Spleen (tissue), 11 donors: ENCODE measurements around the gene GAD1. TPM values are rescaled to one million over a fixed set of nuclear protein-coding genes. Genes with fewer than 3 reads are reported as not detected.

Experiments
- DNase-seq: peaks from one replicate; pipeline ENCODE4 v3.0.0-alpha.2; 2020
- H3K27ac ChIP-seq, 8 donors: fragments of 200-600 bp; sonication (generic) in 7 of 8; 1 replicate in 4 of 8; 2 replicates in 4 of 8; pipeline versions ENCODE4 v1.5.0 to v1.8.0; 2016 to 2021; ENCODE audit warnings: inconsistent platforms in 4 of 8, mild to moderate bottlenecking in 4 of 8, moderate library complexity in 1 of 8
- H3K27me3 ChIP-seq, 7 donors: fragments of 200-600 bp; sonication (generic) in 6 of 7; replicated peaks in 1 of 7; 1 replicate in 4 of 7; 2 replicates in 3 of 7; pipeline versions ENCODE4 v1.5.0 to v1.8.0; 2016 to 2021; ENCODE audit warnings: inconsistent platforms in 3 of 7, mild to moderate bottlenecking in 1 of 7
- H3K36me3 ChIP-seq, 6 donors: fragments of 200-600 bp; sonication (generic) in 5 of 6; 1 replicate in 4 of 6; 2 replicates in 2 of 6; pipeline versions ENCODE4 v1.5.0 to v1.8.0; 2016 to 2021; ENCODE audit warnings: inconsistent platforms in 2 of 6
- H3K4me1 ChIP-seq, 6 donors: fragments of 200-600 bp; sonication (generic) in 5 of 6; 1 replicate in 3 of 6; 2 replicates in 3 of 6; pipeline versions ENCODE4 v1.5.0 to v1.8.0; 2016 to 2021; ENCODE audit warnings: inconsistent platforms in 3 of 6
- H3K4me3 ChIP-seq, 8 donors: fragments of 200-600 bp; sonication (generic) in 7 of 8; 1 replicate in 4 of 8; 2 replicates in 4 of 8; pipeline versions ENCODE4 v1.5.0 to v1.8.0; 2016 to 2021; ENCODE audit warnings: inconsistent platforms in 4 of 8, mild to moderate bottlenecking in 4 of 8, moderate library complexity in 2 of 8
- H3K9me3 ChIP-seq, 8 donors: fragments of 200-600 bp; sonication (generic) in 7 of 8; 1 replicate in 4 of 8; 2 replicates in 4 of 8; pipeline versions ENCODE4 v1.5.0 to v1.8.0; 2016 to 2021; ENCODE audit warnings: inconsistent platforms in 4 of 8
- POLR2A ChIP-seq, 3 donors: fragments of 450-650 bp; IDR thresholded peaks; one replicate each; pipeline ENCODE4 v1.5.1; 2017; ENCODE audit warnings: antibody characterized with exemption in 3 of 3, mild to moderate bottlenecking in 1 of 3
- POLR2AphosphoS5 ChIP-seq, 3 donors: sonication (generic); formaldehyde crosslinking; IDR thresholded peaks; one replicate each; pipeline ENCODE4 v1.5.1; 2017; ENCODE audit warnings: antibody characterized with exemption in 3 of 3
- WGBS, 5 donors: extraction: QIAGEN DNeasy Blood & Tissue Kit in 3 of 5; methylation state at CpG; one replicate each; pipeline versions ENCODE4 v1.1.5 to v1.1.7; 2013 to 2018; 5-methylcytosine and 5-hydroxymethylcytosine counted together
- intact Hi-C: fragments of 100-400 bp; cut with DNase I; formaldehyde crosslinking; loops from one replicate; pipeline ENCODE4 v1.15.0; 2023; ENCODE audit warnings: low total_unique reads
- polyA plus RNA-seq, 3 donors: library from polyadenylated mRNA; stranded (reverse); fragments of 200-250 nt; gene quantifications; one replicate each; pipeline ENCODE4 v1.2.1, GENCODE V29; 2013
- total RNA-seq, 7 donors: library from RNA; depleted of rRNA in 3 of 7; stranded (reverse); fragments of >200 nt in 3 of 7; fragmentation: NEBNext Ultra II Directional in 4 of 7; extraction: Animal tissue kit (Norgen Biotek cat#: 25700) in 4 of 7; gene quantifications; one replicate each; pipeline versions ENCODE4 v1.1.0 to v1.2.1, GENCODE V29; 2016 to 2021
- TF ChIP-seq, protein P1 (sequence below), 11 experiments: fragments of 200-600 bp in 7 of 11; fragments of 450-650 bp in 4 of 11; sonication (generic) in 4 of 11; IDR thresholded peaks in 8 of 11; conservative IDR thresholded peaks in 3 of 11; 1 replicate in 7 of 11; 2 replicates in 4 of 11; pipeline versions ENCODE4 v1.4.0 to v1.8.0; 2016 to 2021; ENCODE audit warnings: antibody characterized with exemption in 11 of 11, inconsistent platforms in 4 of 11, mild to moderate bottlenecking in 1 of 11
- donor health status: healthy with polysubstance abuse.
- donor health status: DM: no; HTN: no; CAD: no; lungs with moderate emphysema.
- donor health status: DM: no; HTN: no; CAD: no.
- donor health status: Bipolar disorder and iron deficiency.
- donor health status: healthy.
- donor health status: DM: no; HTN: no; CAD: no.
- donor health status: DM: yes; HTN: yes; CAD: no.

GAD1 gene
- total and polyA plus RNA-seq, 10 donors: 0.08 to 1.4 (median 0.16) TPM; not detected in 3

- no peak for DNase-seq
- intact Hi-C loops: no loop called here
These were observed 34.9 kb downstream of the GAD1 start for GRCh38 chr2:170851635-170852034.

DNA sequence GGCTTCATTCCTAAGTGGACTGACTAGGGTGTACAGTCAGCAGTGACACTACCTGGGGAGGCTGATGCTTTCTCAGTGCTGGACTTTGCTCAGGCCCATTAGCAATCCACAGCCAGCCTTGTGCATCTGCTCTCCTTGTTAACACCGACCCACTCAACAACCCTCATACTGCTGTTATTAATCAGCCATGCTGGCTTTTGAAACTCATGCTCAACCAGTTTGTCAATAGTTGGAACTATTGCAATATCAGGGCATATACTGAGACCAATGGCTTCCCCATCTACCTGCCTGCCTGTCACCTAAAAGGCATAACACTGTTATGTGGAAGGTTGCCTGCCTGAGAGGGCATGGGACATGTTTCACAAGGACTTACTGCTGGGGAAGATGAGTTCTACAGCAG, 39.4 kb downstream of the GAD1 start:
- Histone ChIP-seq H3K36me3 (no peaks in the 10 kb centered on the region), H3K27ac (no peak overlapping the region), H3K27me3 (no peaks in the 10 kb centered on the region), H3K4me1 (no peaks in the 10 kb centered on the region), H3K9me3 (no peaks in the 10 kb centered on the region), H3K4me3 (no peak overlapping the region)
- DNase-seq: no peak
- TF ChIP-seq POLR2AphosphoS5 (IDR thresholded peaks at IDR 0.05): no peak
- TF ChIP-seq POLR2A (IDR thresholded peaks at IDR 0.05): no peak
- TF ChIP-seq, protein P1, sequence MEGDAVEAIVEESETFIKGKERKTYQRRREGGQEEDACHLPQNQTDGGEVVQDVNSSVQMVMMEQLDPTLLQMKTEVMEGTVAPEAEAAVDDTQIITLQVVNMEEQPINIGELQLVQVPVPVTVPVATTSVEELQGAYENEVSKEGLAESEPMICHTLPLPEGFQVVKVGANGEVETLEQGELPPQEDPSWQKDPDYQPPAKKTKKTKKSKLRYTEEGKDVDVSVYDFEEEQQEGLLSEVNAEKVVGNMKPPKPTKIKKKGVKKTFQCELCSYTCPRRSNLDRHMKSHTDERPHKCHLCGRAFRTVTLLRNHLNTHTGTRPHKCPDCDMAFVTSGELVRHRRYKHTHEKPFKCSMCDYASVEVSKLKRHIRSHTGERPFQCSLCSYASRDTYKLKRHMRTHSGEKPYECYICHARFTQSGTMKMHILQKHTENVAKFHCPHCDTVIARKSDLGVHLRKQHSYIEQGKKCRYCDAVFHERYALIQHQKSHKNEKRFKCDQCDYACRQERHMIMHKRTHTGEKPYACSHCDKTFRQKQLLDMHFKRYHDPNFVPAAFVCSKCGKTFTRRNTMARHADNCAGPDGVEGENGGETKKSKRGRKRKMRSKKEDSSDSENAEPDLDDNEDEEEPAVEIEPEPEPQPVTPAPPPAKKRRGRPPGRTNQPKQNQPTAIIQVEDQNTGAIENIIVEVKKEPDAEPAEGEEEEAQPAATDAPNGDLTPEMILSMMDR (IDR thresholded peaks at IDR 0.05 in 8 of 11, conservative IDR thresholded peaks at IDR 0.05 in 3 of 11): no peak
- WGBS, 5 donors: 84 to 100% (median 91%) methylated on average over 1 of the region's 1 CpG
- intact Hi-C loops: no loop called here

More at GRCh38 chr2:170851635-170852034, 34.9 kb downstream of the GAD1 start:
- TF ChIP-seq POLR2A (IDR thresholded peaks at IDR 0.05): no peak
- TF ChIP-seq, protein P1 (IDR thresholded peaks at IDR 0.05 in 8 of 11, conservative IDR thresholded peaks at IDR 0.05 in 3 of 11): no peak
- no peak for TF ChIP-seq POLR2AphosphoS5 (IDR thresholded peaks at IDR 0.05)
- no peak overlapping the region for H3K4me3 ChIP-seq
- no peaks in the 10 kb centered on the region for H3K4me1 ChIP-seq
- H3K27me3 ChIP-seq: no peaks in the 10 kb centered on the region
- H3K27ac ChIP-seq: no peak overlapping the region
- H3K36me3 ChIP-seq: no peaks in the 10 kb centered on the region
- no peaks in the 10 kb centered on the region for H3K9me3 ChIP-seq
- 76 to 93% (median 82%) methylated on average over 1 of the region's 1 CpG for WGBS, 5 donors

DNA sequence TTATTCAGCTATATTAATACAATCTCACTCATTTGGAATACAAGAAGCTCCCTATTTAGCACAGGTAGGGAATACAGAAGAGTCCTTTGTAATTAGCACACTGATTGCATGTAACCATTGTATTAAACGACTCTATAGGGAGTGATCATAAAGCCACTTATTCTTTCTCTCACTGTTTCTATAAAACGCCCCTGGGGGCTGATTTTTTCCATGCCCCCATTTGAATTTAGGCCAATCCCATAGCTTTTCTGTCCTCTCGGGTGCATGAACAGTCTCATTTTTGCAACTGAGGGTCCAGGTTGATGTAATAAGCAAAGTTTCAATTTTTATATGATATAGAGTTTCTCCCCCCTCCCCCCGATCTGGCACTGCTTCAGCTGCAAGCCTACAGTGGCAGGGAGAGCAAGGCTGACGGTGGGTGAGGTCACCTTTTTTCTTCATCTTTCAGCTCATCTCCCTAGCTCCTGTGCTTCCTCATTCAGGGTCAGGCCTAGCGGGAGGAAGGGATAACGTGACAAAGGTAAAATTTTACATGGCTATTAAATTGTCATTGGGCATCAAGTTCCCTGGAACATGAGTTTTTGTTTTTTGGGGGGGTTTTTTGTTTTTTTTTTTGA, 45.7 kb downstream of the GAD1 start:
- Histone ChIP-seq H3K4me1 (no peaks in the 10 kb centered on the region), H3K9me3 (peaks cover 0 to 5% (median 0%) of the 10 kb centered on the region in 8 donors), H3K27me3 (no peaks in the 10 kb centered on the region), H3K27ac (no peak overlapping the region), H3K4me3 (no peak overlapping the region), H3K36me3 (no peaks in the 10 kb centered on the region)
- no peak for TF ChIP-seq POLR2A (IDR thresholded peaks at IDR 0.05)
- no peak for TF ChIP-seq POLR2AphosphoS5 (IDR thresholded peaks at IDR 0.05)
- DNase-seq: no peak
- intact Hi-C loops: no loop called here
- 70 to 80% (median 76%) methylated on average over 7 of the region's 7 CpGs for WGBS, 5 donors

DNA sequence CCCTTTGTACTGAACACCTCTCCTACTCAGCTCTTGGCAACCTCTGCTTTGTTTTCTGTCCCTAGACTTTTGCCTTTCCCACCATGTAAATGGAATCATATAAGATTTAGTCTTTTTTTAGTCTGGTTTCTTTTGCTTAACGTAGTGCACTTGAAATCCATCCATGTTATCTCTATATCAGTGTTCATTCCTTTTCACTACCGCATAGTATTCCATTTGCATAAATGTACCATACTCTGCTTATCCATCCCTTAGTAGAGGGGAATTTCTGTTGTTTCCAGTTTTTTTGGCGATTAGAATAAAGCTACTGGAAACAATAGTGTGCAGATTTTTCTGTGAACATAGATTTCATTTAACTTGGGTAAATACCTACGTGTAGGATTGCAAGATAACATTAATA, 46.4 kb downstream of the GAD1 start:
- Histone ChIP-seq H3K27me3 (no peaks in the 10 kb centered on the region), H3K27ac (no peak overlapping the region), H3K9me3 (peaks cover 0 to 5% (median 0%) of the 10 kb centered on the region in 8 donors), H3K4me3 (no peak overlapping the region), H3K36me3 (no peaks in the 10 kb centered on the region), H3K4me1 (no peaks in the 10 kb centered on the region)
- no peak for DNase-seq
- intact Hi-C loops: no loop called here
- no peak for TF ChIP-seq POLR2AphosphoS5 (IDR thresholded peaks at IDR 0.05)
- TF ChIP-seq, protein P1 (IDR thresholded peaks at IDR 0.05 in 8 of 11, conservative IDR thresholded peaks at IDR 0.05 in 3 of 11): no peak
- no peak for TF ChIP-seq POLR2A (IDR thresholded peaks at IDR 0.05)
- WGBS, 5 donors: 82 to 88% (median 85%) methylated on average over 4 of the region's 4 CpGs
